Endodermal cell (in vitro differentiated cells): ENCODE measurements around the gene RNF125. TPM values are rescaled to one million over a fixed set of nuclear protein-coding genes. Genes with fewer than 3 reads are reported as not detected.

Experiments
- DNase-seq: peaks from one replicate; pipeline ENCODE4 v3.0.0-alpha.2; 2017
- H3K27ac ChIP-seq: 2 replicates; pipeline ENCODE4 v1.5.1; 2013; ENCODE audit warnings: mild to moderate bottlenecking, low read depth, low read length, moderate library complexity
- H3K27me3 ChIP-seq: 2 replicates; pipeline ENCODE4 v1.6.1; 2013; ENCODE audit warnings: mild to moderate bottlenecking, low read length, moderate library complexity; ENCODE audit not compliant: insufficient read depth, control insufficient read depth, poor library complexity, severe bottlenecking
- H3K36me3 ChIP-seq: 2 replicates; pipeline ENCODE4 v1.7.0; 2013; ENCODE audit warnings: mild to moderate bottlenecking, low read length, moderate library complexity; ENCODE audit not compliant: control insufficient read depth, insufficient read depth
- H3K4me1 ChIP-seq: one replicate; pipeline ENCODE4 v1.7.0; 2013; ENCODE audit warnings: low read length; ENCODE audit not compliant: control insufficient read depth, insufficient read depth
- H3K4me3 ChIP-seq: 2 replicates; pipeline ENCODE4 v1.5.1; 2013; ENCODE audit warnings: mild to moderate bottlenecking, low read length, moderate library complexity
- H3K9ac ChIP-seq: 2 replicates; pipeline ENCODE4 v1.6.1; 2013; ENCODE audit warnings: mild to moderate bottlenecking, low read length, moderate library complexity; ENCODE audit not compliant: poor library complexity, severe bottlenecking; ENCODE audit errors: extremely low read depth
- H3K9me3 ChIP-seq: 2 replicates; pipeline ENCODE4 v1.6.1; 2013; ENCODE audit warnings: mild to moderate bottlenecking, low read length, moderate library complexity; ENCODE audit not compliant: control insufficient read depth
- H3K27ac Mint-ChIP-seq: 2 replicates; pipeline ENCODE4 v1.8.0; 2020; ENCODE audit warnings: mixed read lengths
- H3K27me3 Mint-ChIP-seq: 2 replicates; pipeline ENCODE4 v1.8.0; 2021; ENCODE audit warnings: mild to moderate bottlenecking, mixed read lengths; ENCODE audit not compliant: insufficient read depth
- H3K36me3 Mint-ChIP-seq: 2 replicates; pipeline ENCODE4 v1.8.0; 2020; ENCODE audit warnings: low read depth, mixed read lengths
- H3K4me1 Mint-ChIP-seq: 2 replicates; pipeline ENCODE4 v1.8.0; 2020; ENCODE audit warnings: mixed read lengths
- H3K4me3 Mint-ChIP-seq: 2 replicates; pipeline ENCODE4 v1.8.0; 2020; ENCODE audit warnings: mild to moderate bottlenecking, moderate library complexity, mixed read lengths
- H3K9me3 Mint-ChIP-seq: 2 replicates; pipeline ENCODE4 v1.8.0; 2020; ENCODE audit warnings: mild to moderate bottlenecking, mixed read lengths
- WGBS, 2 experiments: methylation state at CpG; one replicate each; pipeline versions ENCODE4 v1.1.5 to v1.1.7; 2013; ENCODE audit warnings: missing lambda C conversion rate in 2 of 2, mixed read lengths in 1 of 2; ENCODE audit not compliant: insufficient coverage in 1 of 2, insufficient read length in 1 of 2; 5-methylcytosine and 5-hydroxymethylcytosine counted together
- total RNA-seq, 2 donors: library from RNA; stranded (reverse); fragmentation: NEBNext Ultra II Directional in 1 of 2; extraction: Animal tissue kit (Norgen Biotek cat#: 25700) in 1 of 2; gene quantifications; 2 replicates in 1 of 2; 3 replicates in 1 of 2; pipeline ENCODE4 v1.2.1, GENCODE V29; 2021
- TF ChIP-seq, protein P1 (sequence below): fragments of 200-600 bp; sonication (generic); conservative IDR thresholded peaks from 2 replicates; pipeline ENCODE4 v1.5.0; 2021; ENCODE audit warnings: antibody characterized with exemption, mild to moderate bottlenecking

Gene RNF125
- total RNA-seq, 2 donors from 2014 or later, result 19.3 to 29.3 TPM

DNA sequence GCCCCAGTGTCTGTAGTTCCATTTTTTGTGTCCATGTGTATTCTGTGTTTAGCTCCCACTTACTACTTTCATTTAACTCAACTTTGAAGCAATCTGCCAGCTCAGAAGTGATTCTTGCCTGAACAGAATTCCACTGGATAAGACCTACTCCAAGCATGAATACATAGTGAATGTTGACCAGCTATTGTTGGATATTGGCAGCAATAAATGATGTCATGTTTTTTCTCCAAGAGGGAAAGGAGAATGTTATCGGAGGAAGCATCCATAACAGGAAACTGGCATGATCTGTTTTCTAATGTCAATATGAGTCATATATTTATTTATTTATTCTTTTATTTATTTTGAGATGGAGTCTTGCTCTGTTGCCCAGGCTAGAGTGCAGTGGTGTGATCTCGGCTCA lies 38.9 kb upstream of the RNF125 start:
- Mint-ChIP-seq H3K27me3 (no peaks in the 10 kb centered on the region), H3K27ac (no peak overlapping the region), H3K4me3 (no peak overlapping the region), H3K9me3 (peaks cover 39% of the 10 kb centered on the region), H3K36me3 (peaks cover 4% of the 10 kb centered on the region), H3K4me1 (peaks cover 10% of the 10 kb centered on the region)
- no peak overlapping the region for H3K9ac ChIP-seq
- H3K4me3 ChIP-seq, result no peak overlapping the region
- 88% methylated on average over 2 of the region's 2 CpGs; no CpG with 5 or more reads in 1 of the 2 experiments for WGBS, 2 experiments
- DNase-seq, result no peak
- H3K27ac ChIP-seq, result no peak overlapping the region
- TF ChIP-seq, protein P1, sequence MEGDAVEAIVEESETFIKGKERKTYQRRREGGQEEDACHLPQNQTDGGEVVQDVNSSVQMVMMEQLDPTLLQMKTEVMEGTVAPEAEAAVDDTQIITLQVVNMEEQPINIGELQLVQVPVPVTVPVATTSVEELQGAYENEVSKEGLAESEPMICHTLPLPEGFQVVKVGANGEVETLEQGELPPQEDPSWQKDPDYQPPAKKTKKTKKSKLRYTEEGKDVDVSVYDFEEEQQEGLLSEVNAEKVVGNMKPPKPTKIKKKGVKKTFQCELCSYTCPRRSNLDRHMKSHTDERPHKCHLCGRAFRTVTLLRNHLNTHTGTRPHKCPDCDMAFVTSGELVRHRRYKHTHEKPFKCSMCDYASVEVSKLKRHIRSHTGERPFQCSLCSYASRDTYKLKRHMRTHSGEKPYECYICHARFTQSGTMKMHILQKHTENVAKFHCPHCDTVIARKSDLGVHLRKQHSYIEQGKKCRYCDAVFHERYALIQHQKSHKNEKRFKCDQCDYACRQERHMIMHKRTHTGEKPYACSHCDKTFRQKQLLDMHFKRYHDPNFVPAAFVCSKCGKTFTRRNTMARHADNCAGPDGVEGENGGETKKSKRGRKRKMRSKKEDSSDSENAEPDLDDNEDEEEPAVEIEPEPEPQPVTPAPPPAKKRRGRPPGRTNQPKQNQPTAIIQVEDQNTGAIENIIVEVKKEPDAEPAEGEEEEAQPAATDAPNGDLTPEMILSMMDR, result no peak
- H3K4me1 ChIP-seq, result no peaks in the 10 kb centered on the region
- peaks cover 50% of the 10 kb centered on the region for H3K9me3 ChIP-seq
- no peaks in the 10 kb centered on the region for H3K27me3 ChIP-seq
- H3K36me3 ChIP-seq, result no peaks in the 10 kb centered on the region

DNA sequence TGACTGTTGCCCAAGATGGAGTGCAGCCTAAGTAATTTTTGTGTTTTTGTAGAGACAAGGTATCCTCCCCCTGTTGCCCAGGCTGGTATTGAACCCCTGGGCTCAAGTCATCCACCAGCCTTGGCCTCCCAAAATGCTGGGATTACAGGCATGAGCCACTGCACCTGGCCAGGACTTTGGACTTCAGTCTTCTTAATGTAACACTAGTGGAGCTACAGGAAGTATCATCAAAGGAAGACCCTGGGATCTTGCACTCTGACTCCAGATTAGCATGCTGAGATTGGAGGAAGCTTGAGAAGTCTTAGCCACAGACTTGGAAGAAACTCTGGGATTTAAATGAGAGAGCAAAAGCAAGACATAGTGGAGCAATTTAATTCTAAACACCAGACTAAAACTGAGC lies 37.8 kb upstream of the RNF125 start:
- no peak overlapping the region for H3K9ac ChIP-seq
- TF ChIP-seq, protein P1, result no peak
- peaks cover 10% of the 10 kb centered on the region for H3K4me1 Mint-ChIP-seq
- no peak overlapping the region for H3K4me3 Mint-ChIP-seq
- peaks cover 31% of the 10 kb centered on the region for H3K9me3 Mint-ChIP-seq
- H3K27me3 Mint-ChIP-seq, result no peaks in the 10 kb centered on the region
- H3K27ac Mint-ChIP-seq, result no peak overlapping the region
- H3K27ac ChIP-seq, result no peak overlapping the region
- no peaks in the 10 kb centered on the region for H3K36me3 ChIP-seq
- peaks cover 4% of the 10 kb centered on the region for H3K36me3 Mint-ChIP-seq
- no peaks in the 10 kb centered on the region for H3K4me1 ChIP-seq
- H3K4me3 ChIP-seq, result no peak overlapping the region
- H3K27me3 ChIP-seq, result no peaks in the 10 kb centered on the region
- H3K9me3 ChIP-seq, result peaks cover 39% of the 10 kb centered on the region
- DNase-seq, result no peak

DNA sequence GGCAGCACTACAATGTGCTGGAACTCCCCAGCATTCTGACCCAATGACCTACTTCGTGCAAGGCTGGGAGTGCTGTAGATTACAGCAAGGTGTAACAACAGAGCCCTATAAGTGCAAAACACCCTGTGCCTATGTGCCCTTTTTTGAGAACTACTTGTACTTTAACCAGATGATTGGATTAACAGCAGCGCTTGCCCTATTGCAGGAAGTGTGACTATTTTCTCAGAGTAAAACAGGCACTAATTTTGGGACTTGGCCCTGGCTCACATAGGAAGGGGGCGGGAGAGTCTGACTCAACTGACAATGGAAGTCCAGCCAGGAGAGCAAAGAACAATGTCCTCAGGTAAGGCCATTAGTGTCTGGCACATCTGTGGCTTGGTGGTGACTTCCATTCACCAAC lies 35.6 kb upstream of the RNF125 start:
- H3K27me3 ChIP-seq, result no peaks in the 10 kb centered on the region
- peaks cover 4% of the 10 kb centered on the region for H3K36me3 Mint-ChIP-seq
- H3K9ac ChIP-seq, result no peak overlapping the region
- TF ChIP-seq, protein P1, result no peak
- peaks cover 20% of the 10 kb centered on the region for H3K9me3 Mint-ChIP-seq
- WGBS, 2 experiments, result 67 to 71% methylated on average over 2 to 3 of the region's 3 CpGs
- no peak overlapping the region for H3K27ac ChIP-seq
- H3K4me1 Mint-ChIP-seq, result peaks cover 4% of the 10 kb centered on the region
- H3K4me3 Mint-ChIP-seq, result no peak overlapping the region
- no peak overlapping the region for H3K27ac Mint-ChIP-seq
- no peaks in the 10 kb centered on the region for H3K36me3 ChIP-seq
- DNase-seq, result no peak
- H3K4me1 ChIP-seq, result no peaks in the 10 kb centered on the region
- H3K27me3 Mint-ChIP-seq, result no peaks in the 10 kb centered on the region
- no peak overlapping the region for H3K4me3 ChIP-seq
- peaks cover 17% of the 10 kb centered on the region for H3K9me3 ChIP-seq
